GM12878 (cell line): Measurements from ENCODE around the gene FOXP1. TPM values are rescaled to one million over a fixed set of nuclear protein-coding genes. Genes with fewer than 3 reads are reported as not detected.

Source experiments
- ATAC-seq: fragments of 200-7000 bp; cut with Tn5 transposase; 3 replicates; pipeline ENCODE4 v1.9.1; 2020; ENCODE audit warnings: mild to moderate bottlenecking, moderate library complexity
- BruUV-seq: library from RNA; stranded (reverse); fragments of 400-500 nt; replicated peaks from 2 replicates; lab custom pipeline; 2021; lab: Mats Ljungman, UMichigan
- CTCF ChIA-PET: fragments of 300-600 bp; sonication (Branson Sonifier 250); formaldehyde crosslinking; extraction: SDS; loops from one replicate; lab custom pipeline; 2021; ENCODE audit warnings: inconsistent platforms; lab: Yijun Ruan, JAX
- POLR2A ChIA-PET: fragments of 350-600 bp; formaldehyde crosslinking; extraction: SDS; loops from one replicate; lab custom pipeline; 2021; ENCODE audit warnings: inconsistent platforms; lab: Charles Lee
- RAD21 ChIA-PET: fragments of 300-600 bp; sonication (Branson Sonifier 250); formaldehyde crosslinking; loops from one replicate; lab custom pipeline; 2023; ENCODE audit warnings: antibody characterized with exemption; ENCODE audit not compliant: unreplicated experiment; lab: Charles Lee
- SMC1A ChIA-PET: fragments of 300-600 bp; sonication (Branson Sonifier 250); formaldehyde crosslinking; loops from one replicate; lab custom pipeline; 2023; ENCODE audit not compliant: unreplicated experiment, uncharacterized antibody; lab: Charles Lee
- DNase-seq: peaks from one replicate; pipeline ENCODE4 v3.0.0-alpha.2; 2011; ENCODE audit warnings: low read depth, low spot score
- FAIRE-seq: peaks from 3 replicates; lab custom pipeline; 2011; peaks lifted over from hg19 to GRCh38; lab: Jason Lieb, UNC
- H2AFZ ChIP-seq: 2 replicates; pipeline ENCODE4 v1.6.0; 2011; ENCODE audit warnings: low read depth, low read length, control low read depth; ENCODE audit not compliant: control insufficient read depth
- H3K27ac ChIP-seq: 2 replicates; pipeline ENCODE4 v1.5.1; 2011; ENCODE audit warnings: control low read depth; ENCODE audit not compliant: control insufficient read depth, insufficient read depth
- H3K27me3 ChIP-seq, 2 experiments: replicated peaks in 1 of 2; 2 replicates each; pipeline versions ENCODE4 v1.6.0 to v1.6.1; 2011; ENCODE audit warnings: low read length in 1 of 2; ENCODE audit not compliant: control insufficient read depth in 2 of 2, insufficient read depth in 2 of 2
- H3K36me3 ChIP-seq, 2 experiments: 2 replicates each; pipeline ENCODE4 v1.5.1; 2011; ENCODE audit warnings: low read length in 1 of 2; ENCODE audit not compliant: control insufficient read depth in 2 of 2, insufficient read depth in 2 of 2
- H3K4me1 ChIP-seq: 2 replicates; pipeline ENCODE4 v1.6.1; 2011; ENCODE audit warnings: mild to moderate bottlenecking, low read length, moderate library complexity, mixed read lengths; ENCODE audit not compliant: control insufficient read depth, insufficient read depth
- H3K4me2 ChIP-seq: 2 replicates; pipeline ENCODE4 v1.6.0; 2011; ENCODE audit warnings: control low read depth; ENCODE audit not compliant: control insufficient read depth, insufficient read depth
- H3K4me3 ChIP-seq: fragments of 200-600 bp; sonication (generic); 2 replicates; pipeline ENCODE4 v1.5.1; 2016
- H3K79me2 ChIP-seq: 2 replicates; pipeline ENCODE4 v1.6.0; 2011; ENCODE audit warnings: low read length; ENCODE audit not compliant: control insufficient read depth, insufficient read depth
- H3K9ac ChIP-seq: 2 replicates; pipeline ENCODE4 v1.8.0; 2011; ENCODE audit warnings: low read length, control low read depth, mixed read lengths; ENCODE audit not compliant: control insufficient read depth, insufficient read depth
- H3K9me3 ChIP-seq: replicated peaks from 3 replicates; pipeline ENCODE4 v1.5.1; 2011; ENCODE audit warnings: mild to moderate bottlenecking, low read length; ENCODE audit not compliant: control insufficient read depth, insufficient read depth
- H4K20me1 ChIP-seq: 2 replicates; pipeline ENCODE4 v1.6.0; 2011; ENCODE audit not compliant: control insufficient read depth, insufficient read depth
- ATF2 ChIP-seq: IDR thresholded peaks from 2 replicates; pipeline ENCODE4 v1.6.1; 2012; ENCODE audit warnings: low read length, inconsistent platforms
- ELK1 ChIP-seq: IDR thresholded peaks from 2 replicates; pipeline ENCODE4 v1.6.1; 2012; ENCODE audit warnings: low read depth, low read length, improper control_type of control experiment
- HDGF ChIP-seq: fragments of 450-650 bp; IDR thresholded peaks from 2 replicates; pipeline ENCODE4 v1.6.1; 2016; ENCODE audit warnings: antibody characterized with exemption
- LARP7 ChIP-seq: fragments of 450-650 bp; IDR thresholded peaks from 2 replicates; pipeline ENCODE4 v1.6.1; 2017; ENCODE audit warnings: mild to moderate bottlenecking
- MLLT1 ChIP-seq: fragments of 450-650 bp; IDR thresholded peaks from 2 replicates; pipeline ENCODE4 v1.6.1; 2016; ENCODE audit warnings: mild to moderate bottlenecking
- NFYB ChIP-seq: IDR thresholded peaks from 2 replicates; pipeline ENCODE4 v1.6.1; 2011; ENCODE audit warnings: low read depth, mild to moderate bottlenecking, low read length, improper control_type of control experiment, moderate library complexity; ENCODE audit not compliant: insufficient read depth
- NR2C1 ChIP-seq: fragments of 450-650 bp; IDR thresholded peaks from 2 replicates; pipeline ENCODE4 v1.6.1; 2017; ENCODE audit warnings: antibody characterized with exemption, mild to moderate bottlenecking, moderate library complexity
- PBX3 ChIP-seq: IDR thresholded peaks from 2 replicates; pipeline ENCODE4 v1.6.1; 2011; ENCODE audit warnings: mild to moderate bottlenecking, low read depth, low read length, moderate library complexity; ENCODE audit not compliant: insufficient replicate concordance
- SREBF1 ChIP-seq: IDR thresholded peaks from 2 replicates; pipeline ENCODE4 v1.6.1; 2012; ENCODE audit warnings: mild to moderate bottlenecking, low read length
- SREBF2 ChIP-seq: IDR thresholded peaks from 2 replicates; pipeline ENCODE4 v1.6.1; 2012; ENCODE audit warnings: mild to moderate bottlenecking, low read length
- SRF ChIP-seq, 2 experiments: IDR thresholded peaks; 2 replicates each; pipeline ENCODE4 v1.6.1; 2011; ENCODE audit warnings: low read depth in 2 of 2, low read length in 2 of 2, mild to moderate bottlenecking in 1 of 2, moderate library complexity in 1 of 2
- TCF12 ChIP-seq: IDR thresholded peaks from 2 replicates; pipeline ENCODE4 v1.6.1; 2011; ENCODE audit warnings: low read depth, mild to moderate bottlenecking, low read length
- WRNIP1 ChIP-seq: IDR thresholded peaks from 2 replicates; pipeline ENCODE4 v1.6.1; 2011; ENCODE audit warnings: low read depth, low read length, improper control_type of control experiment, borderline replicate concordance
- ZBTB4 ChIP-seq: fragments of 450-650 bp; formaldehyde crosslinking; IDR thresholded peaks from 2 replicates; pipeline ENCODE4 v1.4.0; 2022; ENCODE audit warnings: mild to moderate bottlenecking, moderate library complexity
- ZNF217 ChIP-seq: fragments of 450-650 bp; IDR thresholded peaks from 2 replicates; pipeline ENCODE4 v1.6.1; 2017; ENCODE audit warnings: antibody characterized with exemption, mild to moderate bottlenecking
- WGBS: methylation state at CpG from one replicate; pipeline ENCODE4 v1.1.6; 2016; ENCODE audit warnings: low lambda C conversion rate; ENCODE audit not compliant: insufficient replicate concordance, insufficient coverage; ENCODE audit errors: missing lambda C conversion rate; 5-methylcytosine and 5-hydroxymethylcytosine counted together
- in situ Hi-C: fragments of 300-500 bp; cut with MboI; formaldehyde crosslinking; loops from 9 replicates; pipeline ENCODE4 v1.14.3; 2018; ENCODE audit warnings: mixed read lengths
- intact Hi-C: fragments of 100-400 bp; cut with micrococcal nuclease; formaldehyde crosslinking; loops from one replicate; pipeline ENCODE4 v1.14.2; 2022; ENCODE audit not compliant: unreplicated experiment
- polyA plus RNA-seq, 11 experiments: library from polyadenylated mRNA; depleted of rRNA in 4 of 11; unstranded in 6 of 11; stranded (reverse) in 5 of 11; fragments of >200 nt; fragmentation: Nextera tagmentation in 4 of 11; fragmentation: Illumina TruSeq in 1 of 11; extraction: Ambion mirVana in 4 of 11; extraction: Trizol in 1 of 11; gene quantifications; 1 replicate in 1 of 11; 2 replicates in 10 of 11; pipeline versions ENCODE4 v1.2.1 to v1.2.3, GENCODE V29; 2011 to 2016; ENCODE audit warnings: inconsistent platforms in 2 of 11, missing spikeins in 2 of 11, low read depth in 1 of 11
- total RNA-seq, 4 experiments: library from RNA; depleted of rRNA in 3 of 4; stranded (reverse); fragments of >200 nt in 3 of 4; fragmentation: Illumina TruSeq in 1 of 4; extraction: Trizol in 1 of 4; gene quantifications; 2 replicates each; pipeline versions ENCODE4 v1.2.1 to v1.2.3, GENCODE V29; 2013 to 2021

FOXP1 gene
- total and polyA plus RNA-seq, 10 of the 15 experiments (the other 5 are each of a cell fraction or from before 2014, with no cell fraction given), result 0.05 to 1.6 (median 0.20) TPM; not detected in 1

GRCh38 chr3:71134521-71134920, 449.0 kb downstream of the FOXP1 start:
- WGBS, result 19% methylated on average over 2 of the region's 2 CpGs
- intact Hi-C loops (loop anchor here (10.0 kb wide), 1 partner anchor 450 kb away; the partner anchor contains the start of gene FOXP1), in situ Hi-C loops (no loop called here)
- no peaks in the 10 kb centered on the region for H3K36me3 ChIP-seq
- SMC1A ChIA-PET, result interaction anchor here (1.1 to 1.3 kb wide), 2 partner anchors 80 to 364 kb away, joined by 3 read pairs; no protein-coding TSS in a partner anchor
- peaks cover 4% of the 10 kb centered on the region for H3K4me1 ChIP-seq
- H2AFZ ChIP-seq, result no peak overlapping the region
- no peaks in the 10 kb centered on the region for H3K9me3 ChIP-seq
- DNase-seq (no peak), FAIRE-seq (no peak), ATAC-seq (no peak)
- H3K79me2 ChIP-seq, result no peaks in the 10 kb centered on the region
- no peak overlapping the region for H3K9ac ChIP-seq
- RAD21 ChIA-PET, result no interaction called here
- CTCF ChIA-PET, result no interaction called here
- H3K4me2 ChIP-seq, result no peak overlapping the region
- POLR2A ChIA-PET, result no interaction called here
- no peak overlapping the region for H3K27ac ChIP-seq
- no peaks in the 10 kb centered on the region for H4K20me1 ChIP-seq
- no peak for TF ChIP-seq MLLT1
- TF ChIP-seq WRNIP1, result no peak
- no peak for TF ChIP-seq NR2C1
- TF ChIP-seq LARP7, result no peak
- no peak for TF ChIP-seq ATF2
- TF ChIP-seq TCF12, result no peak
- no peak for TF ChIP-seq SREBF2
- no peak for TF ChIP-seq NFYB
- no peak for TF ChIP-seq PBX3
- TF ChIP-seq SREBF1, result no peak
- no peak for TF ChIP-seq ELK1
- TF ChIP-seq HDGF, result no peak
- no peak for TF ChIP-seq SRF (IDR thresholded peaks at IDR 0.05; ENCODE audit: low read depth in 2 of 2, low read length in 2 of 2)
- TF ChIP-seq ZBTB4 (CRISPR knock-in tag), result no peak
- no peak for TF ChIP-seq ZNF217
- H3K27me3 ChIP-seq, result peaks cover 3 to 14% of the 10 kb centered on the region in 2 experiments; a peak in 2 of 4 replicates
- H3K4me3 ChIP-seq, result no peak overlapping the region
- BruUV-seq, result no TSS peak
